Esophagus squamous epithelium (tissue), 5 donors: ENCODE measurements around the gene APC. TPM values are rescaled to one million over a fixed set of nuclear protein-coding genes. Genes with fewer than 3 reads are reported as not detected.

Source experiments
- DNase-seq: peaks from one replicate; lab custom pipeline; 2025; lab: John Stamatoyannopoulos, UW
- H3K27ac ChIP-seq, 4 donors: fragments of 200-600 bp; sonication (generic); one replicate each; pipeline ENCODE4 v1.5.1; 2016 to 2019; ENCODE audit warnings: mild to moderate bottlenecking in 1 of 4
- H3K27me3 ChIP-seq, 4 donors: fragments of 200-600 bp; sonication (generic); 1 replicate in 3 of 4; 2 replicates in 1 of 4; pipeline versions ENCODE4 v1.5.1 to v1.6.0; 2017 to 2021; ENCODE audit warnings: antibody characterized with exemption in 1 of 4
- H3K36me3 ChIP-seq, 3 donors: fragments of 200-600 bp; sonication (generic); one replicate each; pipeline ENCODE4 v1.5.1; 2016 to 2019
- H3K4me1 ChIP-seq, 3 donors: fragments of 200-600 bp; sonication (generic); one replicate each; pipeline ENCODE4 v1.5.1; 2017 to 2019
- H3K4me3 ChIP-seq, 4 donors: fragments of 200-600 bp; sonication (generic); 1 replicate in 3 of 4; 2 replicates in 1 of 4; pipeline ENCODE4 v1.5.1; 2016 to 2019; ENCODE audit warnings: mild to moderate bottlenecking in 2 of 4, moderate library complexity in 1 of 4
- H3K9me3 ChIP-seq, 3 donors: fragments of 200-600 bp; sonication (generic); one replicate each; pipeline ENCODE4 v1.5.1; 2016 to 2019
- CTCF ChIP-seq, 6 experiments: fragments of 450-650 bp in 4 of 6; fragments of 200-600 bp in 2 of 6; sonication (generic) in 2 of 6; IDR thresholded peaks; one replicate each; pipeline ENCODE4 v1.5.1; 2016 to 2019; ENCODE audit warnings: antibody characterized with exemption in 6 of 6, mild to moderate bottlenecking in 4 of 6, moderate library complexity in 4 of 6
- POLR2A ChIP-seq, 4 donors: fragments of 450-650 bp; IDR thresholded peaks; one replicate each; pipeline ENCODE4 v1.6.1; 2017; ENCODE audit warnings: antibody characterized with exemption in 4 of 4, mild to moderate bottlenecking in 4 of 4, moderate library complexity in 3 of 4
- WGBS, 2 donors: methylation state at CpG; one replicate each; pipeline ENCODE4 v1.1.5; 2018; 5-methylcytosine and 5-hydroxymethylcytosine counted together
- intact Hi-C: fragments of 100-400 bp; cut with DNase I; formaldehyde crosslinking; loops from one replicate; pipeline ENCODE4 v1.15.0; 2022
- total RNA-seq, 4 donors: library from RNA; depleted of rRNA; stranded (reverse); fragments of >200 nt; gene quantifications; one replicate each; pipeline ENCODE4 v1.1.0, GENCODE V29; 2016
- donor health status: DM: yes; HTN: yes; CAD: no.

The APC gene
- total RNA-seq, 4 donors from 2014 or later: 34.7 to 75.0 (median 58.1) TPM

DNA sequence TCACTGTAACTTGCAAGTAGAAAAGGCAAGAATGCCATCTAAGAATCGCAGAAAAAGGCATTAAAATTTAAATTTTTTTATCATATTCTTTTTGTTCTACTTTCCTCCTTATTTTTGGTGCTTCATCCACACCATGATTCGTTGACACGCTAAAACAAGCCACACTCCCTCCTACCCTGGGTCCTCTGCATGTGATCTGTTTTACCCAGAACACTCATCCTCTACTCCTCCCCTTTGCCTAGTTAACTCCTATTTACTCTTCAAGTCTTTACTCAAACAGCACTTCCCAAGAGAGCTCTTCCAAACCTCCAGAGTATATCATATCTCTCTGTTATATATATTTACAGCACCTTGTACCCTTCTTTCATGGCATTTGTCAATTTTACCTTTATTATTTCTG is 62.0 kb downstream of the APC start:
- intact Hi-C loops: no loop called here
- no peak for TF ChIP-seq POLR2A (IDR thresholded peaks at IDR 0.05)
- TF ChIP-seq CTCF (IDR thresholded peaks at IDR 0.05): no peak
- Histone ChIP-seq H3K4me1 (no peaks in the 10 kb centered on the region), H3K27me3 (no peaks in the 10 kb centered on the region), H3K9me3 (no peaks in the 10 kb centered on the region), H3K36me3 (peaks cover 0 to 96% (median 6%) of the 10 kb centered on the region in 3 donors), H3K27ac (no peak overlapping the region), H3K4me3 (no peak overlapping the region)
- 81 to 85% methylated on average over 3 of the region's 3 CpGs for WGBS, 2 donors
- no peak for DNase-seq

DNA sequence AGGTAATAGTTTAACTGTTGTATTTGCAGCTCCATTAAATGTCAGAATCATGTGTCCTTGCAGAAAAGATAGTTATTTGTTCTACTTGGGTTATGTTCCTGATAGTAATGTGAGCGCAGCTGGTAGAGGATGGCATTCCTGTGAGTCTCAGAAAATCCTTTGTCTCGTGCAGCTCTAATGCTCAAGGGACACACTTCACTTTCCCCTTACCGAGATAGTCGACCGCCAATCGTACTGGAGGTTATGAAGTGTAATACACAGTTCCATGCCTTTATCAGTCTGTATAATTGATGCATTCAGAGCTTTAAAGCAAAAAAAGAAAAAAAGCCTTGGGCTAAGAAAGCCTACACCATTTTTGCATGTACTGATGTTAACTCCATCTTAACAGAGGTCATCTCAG is 63.2 kb downstream of the APC start:
- WGBS, 2 donors: 91 to 95% methylated on average over 6 of the region's 6 CpGs
- no peaks in the 10 kb centered on the region for H3K4me1 ChIP-seq
- no peak for TF ChIP-seq POLR2A (IDR thresholded peaks at IDR 0.05)
- H3K36me3 ChIP-seq: peaks cover 0 to 96% (median 0%) of the 10 kb centered on the region in 3 donors
- no peak overlapping the region for H3K27ac ChIP-seq
- intact Hi-C loops: no loop called here
- H3K9me3 ChIP-seq: no peaks in the 10 kb centered on the region
- DNase-seq: no peak
- H3K4me3 ChIP-seq: no peak overlapping the region
- H3K27me3 ChIP-seq: no peaks in the 10 kb centered on the region

GRCh38 chr5:112811023-112811422 is 73.3 kb downstream of the APC start:
- no peak for DNase-seq
- peaks cover 0 to 59% (median 7%) of the 10 kb centered on the region in 3 donors for H3K36me3 ChIP-seq
- H3K4me3 ChIP-seq: no peak overlapping the region
- 91 to 100% methylated on average over 1 of the region's 1 CpG for WGBS, 2 donors
- no peaks in the 10 kb centered on the region for H3K9me3 ChIP-seq
- H3K27ac ChIP-seq: no peak overlapping the region
- no peaks in the 10 kb centered on the region for H3K4me1 ChIP-seq
- TF ChIP-seq POLR2A (IDR thresholded peaks at IDR 0.05) (no peak), CTCF (IDR thresholded peaks at IDR 0.05) (no peak)
- intact Hi-C loops: no loop called here
- H3K27me3 ChIP-seq: no peaks in the 10 kb centered on the region

GRCh38 chr5:112812549-112812948 is 74.9 kb downstream of the APC start:
- 56 to 77% methylated on average over 1 of the region's 1 CpG for WGBS, 2 donors
- Histone ChIP-seq H3K4me1 (no peaks in the 10 kb centered on the region), H3K36me3 (peaks cover 0 to 66% (median 10%) of the 10 kb centered on the region in 3 donors), H3K27ac (no peak overlapping the region), H3K27me3 (no peaks in the 10 kb centered on the region), H3K9me3 (no peaks in the 10 kb centered on the region), H3K4me3 (no peak overlapping the region)
- no peak for TF ChIP-seq CTCF (IDR thresholded peaks at IDR 0.05)
- no peak for TF ChIP-seq POLR2A (IDR thresholded peaks at IDR 0.05)
- no peak for DNase-seq
- intact Hi-C loops: no loop called here

DNA sequence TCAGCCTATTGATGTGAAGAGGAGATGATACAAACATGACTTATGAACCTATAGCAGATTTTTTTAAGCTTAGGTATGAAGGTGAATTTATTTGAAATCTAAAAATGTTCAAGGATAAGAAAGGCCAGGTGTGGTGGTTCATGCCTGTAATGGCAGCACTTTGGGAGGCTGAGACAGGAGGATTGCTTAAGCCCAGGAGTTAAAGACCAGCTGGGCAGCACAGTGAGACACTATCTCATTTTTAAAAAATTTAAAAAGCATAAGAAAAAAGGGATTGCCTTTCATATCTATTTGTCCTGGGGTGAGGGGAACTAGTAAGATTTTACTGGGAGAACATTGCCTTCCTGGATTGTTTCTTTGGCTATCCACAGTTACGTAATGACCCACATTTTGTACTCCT is 82.6 kb downstream of the APC start:
- H3K27me3 ChIP-seq: no peaks in the 10 kb centered on the region
- no peak overlapping the region for H3K4me3 ChIP-seq
- no peak overlapping the region for H3K27ac ChIP-seq
- TF ChIP-seq CTCF (IDR thresholded peaks at IDR 0.05) (no peak), POLR2A (IDR thresholded peaks at IDR 0.05) (no peak)
- H3K9me3 ChIP-seq: no peaks in the 10 kb centered on the region
- intact Hi-C loops: no loop called here
- DNase-seq: no peak
- H3K4me1 ChIP-seq: peaks cover 0 to 11% (median 0%) of the 10 kb centered on the region in 3 donors
- WGBS, 2 donors: 96 to 100% methylated on average over 1 of the region's 1 CpG
- peaks cover 0 to 97% (median 10%) of the 10 kb centered on the region in 3 donors for H3K36me3 ChIP-seq

GRCh38 chr5:112822456-112822855 is 84.8 kb downstream of the APC start:
- DNase-seq: no peak
- Histone ChIP-seq H3K9me3 (no peaks in the 10 kb centered on the region), H3K4me1 (peaks cover 0 to 11% (median 0%) of the 10 kb centered on the region in 3 donors), H3K36me3 (peaks cover 0 to 95% (median 0%) of the 10 kb centered on the region in 3 donors), H3K27me3 (no peaks in the 10 kb centered on the region), H3K27ac (no peak overlapping the region), H3K4me3 (no peak overlapping the region)
- TF ChIP-seq CTCF (IDR thresholded peaks at IDR 0.05) (no peak), POLR2A (IDR thresholded peaks at IDR 0.05) (no peak)
- intact Hi-C loops: no loop called here
- 67 to 74% methylated on average over 4 of the region's 4 CpGs for WGBS, 2 donors
